Stimulated activated CD4-positive, alpha-beta T cell treated with anti-CD3 and anti-CD28 coated beads, Interleukin-4, amount 100 ng/mL, for 1 hour (primary cell): ENCODE results near the gene DYNLT5.
"Not testable (repeated sequence)": the region's sequence is repeated elsewhere in the genome, so short reads cannot be mapped to it uniquely, and the experiment has no call there.

ENCODE experiments used
- DNase-seq: peaks from one replicate; pipeline ENCODE4 v3.0.0-alpha.2; 2020

The DYNLT5 gene

GRCh38 chr1:66751160-66751559 lies 1.1 kb upstream of the DYNLT5 start:
- no peak for DNase-seq

- no peak for DNase-seq
These were observed 562 bp downstream of the DYNLT5 start for GRCh38 chr1:66752671-66753371.

- DNase-seq, result no peak
These were observed 5.5 kb downstream of the DYNLT5 start for GRCh38 chr1:66757722-66758240.

- DNase-seq, result no peak
These were observed 6.0 kb downstream of the DYNLT5 start for GRCh38 chr1:66758241-66758755.

GRCh38 chr1:66760506-66760905 lies 8.2 kb downstream of the DYNLT5 start:
- DNase-seq, result no peak

GRCh38 chr1:66761221-66761620 lies 9.0 kb downstream of the DYNLT5 start:
- no peak for DNase-seq

GRCh38 chr1:66764994-66765578 lies 12.8 kb downstream of the DYNLT5 start:
- peak; percentile 28 for DNase-seq

GRCh38 chr1:66767626-66768025 lies 15.4 kb downstream of the DYNLT5 start:
- DNase-seq, result no peak

GRCh38 chr1:66768965-66769364 lies 16.7 kb downstream of the DYNLT5 start:
- no peak for DNase-seq

- no peak for DNase-seq
These were observed 17.4 kb downstream of the DYNLT5 start for GRCh38 chr1:66769512-66770229.

GRCh38 chr1:66770240-66770639 lies 18.0 kb downstream of the DYNLT5 start:
- DNase-seq, result no peak

GRCh38 chr1:66770694-66771093 lies 18.4 kb downstream of the DYNLT5 start:
- DNase-seq, result no peak

- DNase-seq, result no peak
These were observed 21.0 kb downstream of the DYNLT5 start for GRCh38 chr1:66773227-66773626.

- DNase-seq, result no peak
These were observed 22.2 kb downstream of the DYNLT5 start for GRCh38 chr1:66774438-66774837.

- no peak for DNase-seq
These were observed 23.4 kb downstream of the DYNLT5 start for GRCh38 chr1:66775646-66776045.

GRCh38 chr1:66777831-66778230 lies 25.6 kb downstream of the DYNLT5 start:
- DNase-seq, result no peak

- no peak for DNase-seq
These were observed 26.0 kb downstream of the DYNLT5 start for GRCh38 chr1:66778266-66778665.

GRCh38 chr1:66778969-66779368 lies 26.7 kb downstream of the DYNLT5 start:
- DNase-seq, result no peak

- no peak for DNase-seq
These were observed 27.3 kb downstream of the DYNLT5 start for GRCh38 chr1:66779475-66780078.

GRCh38 chr1:66785800-66786199 lies 33.5 kb downstream of the DYNLT5 start:
- not testable (repeated sequence) for DNase-seq

- DNase-seq, result no peak
These were observed 35.4 kb downstream of the DYNLT5 start for GRCh38 chr1:66787641-66788040.

GRCh38 chr1:66788231-66788939 lies 36.1 kb downstream of the DYNLT5 start:
- DNase-seq, result peak; percentile 53
